GM15510 (cell line): ENCODE measurements around the gene UNC13D.

ENCODE experiments used
- POLR2A ChIP-seq: IDR thresholded peaks from 3 replicates; pipeline ENCODE4 v1.6.1; 2011; ENCODE audit warnings: borderline replicate concordance; ENCODE audit not compliant: insufficient read length; ENCODE audit errors: extremely low read depth

Gene UNC13D

DNA sequence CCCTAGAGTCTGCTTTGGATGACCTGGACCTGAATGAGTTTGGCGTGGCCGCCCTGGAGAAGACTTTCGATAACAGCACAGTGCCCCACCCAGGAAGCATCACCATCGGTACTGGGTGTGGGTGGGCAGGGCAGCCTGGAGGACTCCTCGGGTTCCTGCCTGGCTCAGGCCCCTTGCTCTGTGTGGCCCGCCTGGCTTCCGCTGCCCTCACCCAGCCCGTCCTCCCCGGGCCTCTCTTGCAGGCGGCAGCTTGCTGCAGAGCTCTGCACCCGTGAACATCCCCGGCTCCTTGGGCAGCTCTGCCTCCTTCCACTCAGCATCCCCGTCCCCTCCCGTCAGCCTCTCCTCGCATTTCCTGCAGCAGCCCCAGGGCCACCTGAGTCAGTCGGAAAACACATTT is 24.5 kb downstream of the UNC13D start:
- TF ChIP-seq POLR2A: no peak

DNA sequence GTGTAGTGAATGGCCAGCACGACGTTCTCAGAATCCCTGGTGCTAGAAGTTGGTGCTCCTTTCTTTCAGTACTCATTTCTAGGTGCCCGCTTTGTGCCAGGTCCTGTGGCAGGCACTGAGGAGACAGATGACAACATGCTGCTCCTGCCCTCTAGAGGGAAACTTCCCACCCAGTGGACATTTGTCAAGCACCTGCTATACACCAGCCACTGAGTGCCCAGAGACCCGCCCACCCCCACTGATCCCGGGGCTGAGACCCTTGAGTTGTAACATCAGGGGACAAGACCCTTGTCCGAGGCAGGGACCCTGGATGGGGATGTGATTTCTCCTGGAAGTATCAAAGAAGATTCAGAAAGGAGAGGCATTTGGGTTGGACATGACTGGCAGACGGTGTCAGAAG is 25.1 kb downstream of the UNC13D start:
- no peak for TF ChIP-seq POLR2A

DNA sequence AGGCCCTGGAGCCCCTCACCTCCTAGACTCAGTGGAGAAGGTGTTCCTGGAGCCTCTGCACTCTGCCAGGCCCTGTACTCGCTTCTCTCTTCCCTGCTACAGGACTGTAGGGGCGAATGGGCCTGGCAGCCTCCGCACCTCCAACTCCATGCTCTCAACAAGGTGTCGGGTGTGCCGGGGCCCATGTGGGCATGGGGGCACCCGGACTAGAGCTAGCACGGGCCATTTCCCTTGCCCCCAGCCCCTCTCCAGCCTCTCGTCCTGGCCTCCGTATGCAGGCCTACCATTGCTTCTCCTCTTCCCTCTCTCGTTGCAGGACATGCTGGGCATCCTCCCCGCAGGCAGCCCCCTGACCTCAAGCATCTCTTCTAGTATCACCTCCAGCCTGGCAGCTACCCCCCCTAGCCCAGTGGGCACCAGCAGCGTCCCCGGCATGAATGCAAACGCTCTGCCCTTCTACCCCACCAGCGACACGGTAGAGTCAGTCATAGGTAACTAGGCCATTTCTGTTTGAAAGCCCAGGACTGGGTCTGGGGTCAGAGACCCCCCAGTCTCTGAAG is 25.8 kb downstream of the UNC13D start:
- no peak for TF ChIP-seq POLR2A

DNA sequence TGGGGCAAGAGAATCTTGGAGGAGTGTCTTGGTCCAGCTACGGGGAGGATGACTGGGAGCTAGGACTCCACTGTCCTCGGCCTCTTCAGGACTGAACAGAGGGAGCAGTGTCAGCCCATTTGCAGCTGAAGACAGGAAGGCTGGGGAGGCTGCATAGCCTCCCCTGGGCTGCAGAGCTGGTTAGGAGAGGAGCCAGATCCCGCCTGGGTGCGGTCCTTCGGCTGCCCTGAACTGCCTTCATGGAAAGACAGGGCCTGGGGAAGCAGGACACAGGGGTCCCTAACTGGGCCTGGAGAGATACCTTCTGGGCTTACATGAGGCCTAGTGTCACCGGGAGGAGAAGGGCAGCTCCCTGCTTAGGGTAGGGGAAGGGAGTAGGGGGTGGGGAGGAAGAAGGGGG is 26.6 kb downstream of the UNC13D start:
- TF ChIP-seq POLR2A: no peak

DNA sequence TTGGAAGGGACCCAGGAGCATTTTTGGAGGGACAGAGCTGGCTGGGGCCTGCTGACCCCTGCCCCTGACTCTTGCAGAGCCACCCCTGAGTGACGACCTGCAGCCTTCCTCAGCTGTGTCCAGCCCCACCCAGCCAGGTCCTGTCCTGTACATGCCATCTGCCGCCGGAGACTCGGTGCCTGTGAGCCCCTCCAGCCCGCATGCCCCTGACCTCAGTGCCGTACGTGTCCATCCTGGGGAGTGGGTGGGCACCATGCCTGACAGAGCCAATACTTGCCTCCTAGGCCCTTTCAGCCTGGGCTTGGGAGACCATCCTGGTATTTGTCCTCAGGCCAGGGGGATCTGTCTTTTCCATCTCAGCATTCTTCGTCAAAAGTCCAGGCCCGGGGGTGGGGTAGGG is 27.5 kb downstream of the UNC13D start:
- TF ChIP-seq POLR2A: no peak

DNA sequence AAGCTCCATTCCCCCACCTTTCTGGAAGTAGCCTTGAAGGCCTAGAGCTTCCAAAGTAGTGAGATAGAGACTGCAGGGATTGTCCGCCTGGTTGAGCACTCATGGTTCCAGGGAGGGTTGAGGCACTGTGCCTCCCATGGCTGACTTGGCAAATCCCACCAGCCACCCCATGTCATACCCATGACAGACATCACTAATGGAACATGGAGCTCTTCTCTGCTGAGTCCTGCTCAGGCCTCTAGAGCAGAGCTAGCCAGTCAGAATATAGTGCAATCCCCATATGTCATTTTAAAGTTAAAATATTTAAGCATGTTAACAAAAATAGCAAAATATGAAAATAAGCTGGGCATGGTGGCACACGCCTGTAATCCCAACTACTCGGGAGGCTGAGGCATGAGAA is 28.8 kb downstream of the UNC13D start:
- no peak for TF ChIP-seq POLR2A

DNA sequence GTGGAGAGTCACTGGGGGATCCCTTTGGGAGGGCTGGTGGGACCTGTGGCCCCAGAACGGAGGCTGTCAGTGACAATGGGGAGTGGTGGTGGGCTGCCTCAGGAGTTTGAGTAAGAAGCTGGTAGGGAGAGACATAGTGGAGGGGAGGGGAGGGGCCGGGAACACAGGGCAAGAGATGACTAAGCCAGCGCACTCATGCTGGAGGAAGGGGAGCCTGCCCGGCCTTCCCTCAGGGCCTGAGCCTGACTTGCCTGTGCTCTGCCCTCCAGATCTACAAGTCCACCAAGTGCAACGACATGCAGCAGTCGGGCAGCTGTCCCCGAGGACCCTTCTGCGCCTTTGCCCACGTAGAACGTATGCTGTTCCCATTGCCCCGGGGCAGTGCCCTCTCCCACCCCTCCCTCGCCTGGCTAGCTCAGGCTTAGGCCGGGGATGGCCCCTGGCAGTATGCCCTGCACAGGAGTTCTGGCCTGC is 29.3 kb downstream of the UNC13D start:
- no peak for TF ChIP-seq POLR2A

DNA sequence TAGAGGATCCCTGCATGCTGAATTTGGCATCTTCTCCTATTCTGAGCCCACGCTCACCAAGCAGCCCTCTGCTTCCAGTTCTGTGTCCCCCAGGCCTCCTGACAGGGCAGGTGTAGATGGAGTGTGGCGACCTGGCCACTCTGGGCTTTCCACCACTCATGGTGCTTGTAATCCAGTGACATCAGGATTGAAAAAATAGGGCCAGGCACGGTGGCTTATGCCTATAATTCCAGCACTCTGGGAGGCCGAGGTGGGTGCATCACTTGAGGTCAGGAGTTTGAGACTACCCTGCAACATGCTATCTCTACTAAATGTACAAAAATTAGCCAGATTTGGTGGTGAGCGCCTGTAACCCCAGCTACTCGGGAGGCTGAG is 30.2 kb downstream of the UNC13D start:
- no peak for TF ChIP-seq POLR2A

DNA sequence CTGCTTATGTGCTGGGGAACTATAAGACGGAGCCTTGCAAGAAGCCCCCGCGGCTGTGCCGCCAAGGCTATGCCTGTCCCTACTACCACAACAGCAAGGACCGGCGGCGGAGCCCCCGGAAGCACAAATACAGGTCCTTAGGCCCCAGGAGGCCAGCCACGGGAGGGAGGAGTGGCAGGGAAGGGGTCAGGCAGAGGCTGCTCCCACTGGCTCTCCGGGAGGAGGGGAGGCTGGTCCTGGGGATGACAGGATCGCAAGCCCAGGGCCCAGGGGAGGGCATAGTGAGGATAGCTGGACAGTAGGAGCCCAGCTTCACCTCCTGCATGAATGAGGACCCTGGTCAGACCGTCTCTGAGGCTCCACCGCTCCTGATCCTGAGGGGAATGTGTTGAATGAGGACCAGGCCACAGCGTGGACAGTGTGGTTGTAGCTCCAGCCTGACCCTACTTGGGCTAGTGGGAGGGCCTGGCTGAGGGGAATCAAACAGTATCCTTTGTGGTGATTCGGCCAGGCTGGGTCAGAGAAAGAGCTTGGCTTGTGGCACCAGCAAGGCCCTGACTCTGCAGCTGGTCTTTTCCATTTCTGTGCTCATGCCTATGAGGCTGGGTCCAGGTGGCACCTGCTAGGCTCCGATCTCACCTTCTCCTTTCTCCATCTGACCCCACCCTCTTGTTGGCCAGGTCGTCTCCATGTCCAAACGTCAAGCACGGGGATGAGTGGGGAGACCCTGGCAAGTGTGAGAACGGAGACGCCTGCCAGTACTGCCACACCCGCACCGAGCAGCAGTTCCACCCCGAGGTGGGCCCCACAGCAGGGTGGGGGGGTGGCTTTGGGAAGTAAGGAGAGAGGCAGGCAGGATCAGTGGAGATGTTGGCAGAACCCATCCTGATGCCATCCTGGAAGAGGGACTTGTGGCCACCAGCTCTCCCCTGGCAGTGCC is 30.9 kb downstream of the UNC13D start:
- TF ChIP-seq POLR2A: no peak

DNA sequence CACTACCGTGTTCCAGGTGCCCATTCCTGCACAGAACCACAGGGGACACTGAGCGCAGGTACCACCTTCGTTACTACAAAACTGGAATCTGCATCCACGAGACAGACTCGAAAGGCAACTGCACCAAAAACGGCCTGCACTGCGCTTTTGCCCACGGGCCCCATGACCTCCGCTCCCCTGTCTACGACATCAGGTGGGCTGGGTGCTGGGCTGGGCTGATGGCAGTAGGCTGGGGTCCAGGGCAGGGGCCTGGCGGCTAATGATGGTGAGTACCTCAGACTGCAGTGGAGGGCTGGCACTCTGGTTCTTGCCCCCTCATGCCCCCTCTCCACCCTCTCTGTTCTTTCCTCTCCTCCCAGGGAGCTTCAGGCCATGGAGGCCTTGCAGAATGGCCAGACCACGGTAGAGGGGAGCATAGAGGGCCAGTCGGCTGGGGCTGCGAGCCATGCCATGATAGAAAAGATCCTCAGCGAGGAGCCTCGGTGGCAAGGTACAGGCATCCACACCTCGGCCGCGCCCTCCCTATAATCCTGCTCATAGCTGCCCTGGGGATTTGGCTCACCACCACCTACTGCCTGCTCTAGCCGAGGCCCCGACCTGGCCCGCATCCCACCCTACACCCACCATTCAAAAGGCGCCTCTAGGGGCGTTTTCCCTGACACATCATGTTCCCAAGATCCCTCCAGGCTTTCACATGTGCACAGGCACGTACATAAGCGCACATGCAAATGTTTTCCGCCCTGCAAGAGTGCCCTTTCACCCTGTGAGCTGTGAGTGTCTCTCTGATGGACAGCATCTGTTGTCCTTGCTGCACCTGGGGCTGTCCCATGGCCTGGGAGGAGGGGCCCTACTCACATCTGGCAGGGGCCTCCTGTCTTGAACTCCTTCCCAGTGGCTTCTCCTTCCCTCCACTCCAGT is 31.8 kb downstream of the UNC13D start:
- TF ChIP-seq POLR2A: no peak

DNA sequence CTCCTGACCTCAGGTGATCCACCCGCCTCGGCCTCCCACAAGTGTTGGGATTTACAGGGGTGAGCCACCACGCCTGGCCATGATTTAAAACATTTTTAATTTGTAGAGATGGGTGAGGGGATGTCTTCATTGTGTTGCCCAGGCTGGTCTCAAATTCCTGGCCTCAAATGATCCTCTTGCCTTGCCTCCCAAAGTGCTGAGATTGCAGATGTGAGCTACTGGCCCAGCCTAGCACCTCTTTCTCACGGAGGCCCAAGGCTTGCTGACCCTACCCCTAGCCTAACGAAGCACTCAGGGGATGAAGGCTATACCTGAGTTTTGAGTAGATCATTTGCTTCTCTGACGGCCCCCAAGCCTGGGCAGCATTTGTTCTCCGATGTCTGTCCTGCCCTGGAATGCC is 33.0 kb downstream of the UNC13D start:
- no peak for TF ChIP-seq POLR2A

DNA sequence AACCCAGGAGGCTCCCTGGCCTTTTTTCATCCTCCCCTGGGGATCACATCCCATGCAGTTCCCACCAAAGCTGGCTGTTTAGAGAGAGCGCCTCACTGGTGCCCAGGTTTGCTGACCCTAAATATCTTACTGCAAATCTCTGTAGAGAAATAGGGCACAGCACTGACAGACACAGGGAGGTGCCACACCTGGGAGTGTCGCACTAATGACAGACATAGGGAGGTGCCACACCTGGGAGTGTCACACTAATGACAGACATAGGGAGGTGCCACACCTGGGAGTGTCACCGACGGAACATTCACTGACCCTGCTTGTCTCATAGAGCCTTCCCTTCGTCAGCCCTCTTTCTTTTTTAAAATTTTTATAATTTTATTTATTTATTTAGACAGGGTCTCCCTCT is 34.0 kb downstream of the UNC13D start:
- no peak for TF ChIP-seq POLR2A

DNA sequence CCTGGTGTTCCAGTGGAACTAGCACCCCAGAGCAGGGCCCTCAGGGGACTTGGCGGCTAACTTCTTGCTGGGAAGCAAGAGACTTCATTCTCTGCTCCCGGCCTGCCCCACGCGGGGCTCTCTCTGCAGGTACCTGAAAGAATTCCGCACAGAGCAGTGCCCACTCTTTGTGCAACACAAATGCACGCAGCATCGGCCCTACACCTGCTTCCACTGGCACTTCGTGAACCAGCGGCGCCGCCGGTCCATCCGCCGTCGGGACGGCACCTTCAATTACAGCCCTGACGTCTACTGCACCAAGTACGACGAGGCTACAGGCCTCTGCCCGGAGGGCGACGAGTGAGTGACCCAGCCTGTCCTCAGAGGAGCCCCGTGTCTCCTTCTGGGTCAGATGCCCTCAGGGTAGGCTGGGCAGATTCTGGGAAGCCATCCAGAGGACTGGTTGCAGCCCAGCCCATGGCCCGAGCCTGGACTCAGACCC is 34.5 kb downstream of the UNC13D start:
- TF ChIP-seq POLR2A: no peak

DNA sequence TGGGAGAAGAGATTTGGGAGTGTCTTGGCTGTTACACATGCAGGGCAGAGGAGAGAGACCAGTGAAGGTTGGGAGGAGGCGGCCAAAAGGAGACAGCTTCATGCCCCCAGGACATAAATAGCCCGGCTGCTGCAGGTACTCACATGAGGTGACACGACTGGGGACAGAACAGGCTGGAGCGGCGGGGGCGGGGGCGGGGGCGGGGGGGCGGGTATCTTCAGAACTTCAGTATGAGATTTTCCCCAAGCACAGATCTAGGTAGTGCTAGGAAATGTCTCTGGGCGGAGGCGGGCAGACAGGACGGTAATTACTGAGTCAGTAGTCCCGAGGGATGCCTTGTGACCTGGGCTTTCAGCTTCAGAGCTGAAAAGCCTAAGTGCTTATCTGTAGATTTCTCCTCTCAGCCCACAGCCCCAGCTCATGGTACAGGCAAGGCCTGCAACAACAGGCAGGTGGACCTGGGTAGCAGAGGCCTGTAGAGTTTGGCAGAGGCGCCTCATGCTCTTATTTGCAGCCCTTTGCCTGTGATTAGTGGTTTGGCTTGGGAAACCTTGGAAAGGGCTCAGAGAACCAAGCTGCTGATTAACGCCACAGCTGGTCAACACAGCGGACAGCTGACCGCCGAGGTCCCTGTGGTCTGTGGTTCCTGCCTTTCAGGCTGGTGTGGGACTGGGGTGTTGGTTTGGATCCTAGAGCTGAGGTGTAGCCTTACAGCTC is 35.1 kb downstream of the UNC13D start:
- no peak for TF ChIP-seq POLR2A
